ENCODE data around the gene VPS25.
"Not testable (repeated sequence)": the region's sequence is repeated elsewhere in the genome, so short reads cannot be mapped to it uniquely, and the experiment has no call there.

Gene VPS25

GRCh38 chr17:42769964-42770363, 3.3 kb upstream of the VPS25 start:
- DNase-seq, result not testable (repeated sequence)

- DNase-seq, result no peak
Measured at GRCh38 chr17:42772945-42773289, 332 bp upstream of the VPS25 start.

DNA sequence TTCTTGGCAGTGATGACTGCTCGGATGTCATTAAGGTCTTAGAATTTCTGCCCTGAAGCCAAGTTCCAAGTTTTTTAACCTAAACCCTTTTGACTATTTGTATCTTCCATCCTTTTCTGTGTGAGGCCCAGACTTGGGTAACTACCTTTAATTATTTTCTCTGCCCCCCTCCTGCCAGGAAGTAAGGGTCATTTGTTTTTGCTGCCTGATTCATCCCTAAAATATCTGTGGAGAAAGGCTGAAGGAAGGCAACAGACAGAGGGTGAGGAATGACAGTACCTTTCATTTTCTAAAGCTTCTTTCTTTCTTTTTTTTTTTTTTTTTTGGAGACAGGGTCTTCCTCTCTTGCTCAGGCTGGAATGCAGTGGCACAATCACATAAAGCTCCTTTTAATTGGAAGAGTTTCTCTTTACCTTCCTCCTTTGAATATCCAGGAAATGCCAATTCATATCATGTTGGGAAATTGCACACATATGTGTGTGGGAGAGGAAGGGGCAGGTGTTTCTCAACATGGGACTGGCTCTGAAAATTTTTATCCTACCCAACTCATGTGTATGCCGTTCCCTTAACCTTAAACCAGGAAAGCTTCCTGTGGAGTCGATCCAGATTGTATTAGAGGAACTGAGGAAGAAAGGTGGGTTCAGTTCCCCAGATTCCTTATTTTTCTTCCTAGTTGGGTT, 957 bp downstream of the VPS25 start:
- DNase-seq, result no peak

DNA sequence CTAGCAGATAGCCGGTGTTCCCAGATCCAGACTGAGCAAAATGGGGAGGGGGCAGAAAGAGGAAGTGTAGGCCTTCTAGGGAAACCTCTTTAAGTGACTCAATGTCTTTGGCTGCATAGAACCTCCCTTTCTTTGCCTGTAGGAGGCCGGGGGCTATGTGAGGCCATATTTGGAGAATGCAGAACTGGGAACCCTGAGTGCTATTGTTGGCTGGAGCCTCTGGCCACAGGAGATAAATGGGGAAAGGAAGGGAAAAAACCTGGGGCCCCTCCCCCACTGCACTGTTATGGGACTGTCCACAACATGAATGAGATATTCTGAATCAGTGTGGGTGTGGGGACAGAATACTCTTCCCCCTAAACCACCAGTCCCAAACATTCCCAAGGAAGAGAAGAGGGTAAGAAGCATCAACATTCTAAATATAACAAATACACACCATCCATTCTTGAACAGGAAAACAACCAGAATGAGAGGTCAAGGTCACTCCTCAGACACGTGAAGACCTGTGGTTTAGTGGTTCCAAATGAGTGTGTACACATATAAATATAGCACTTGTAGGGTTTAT, 2.4 kb downstream of the VPS25 start:
- no peak for DNase-seq

GRCh38 chr17:42778570-42778969, 5.3 kb downstream of the VPS25 start:
- no peak for DNase-seq

GRCh38 chr17:42779304-42779935, 6.2 kb downstream of the VPS25 start:
- DNase-seq, result no peak

DNA sequence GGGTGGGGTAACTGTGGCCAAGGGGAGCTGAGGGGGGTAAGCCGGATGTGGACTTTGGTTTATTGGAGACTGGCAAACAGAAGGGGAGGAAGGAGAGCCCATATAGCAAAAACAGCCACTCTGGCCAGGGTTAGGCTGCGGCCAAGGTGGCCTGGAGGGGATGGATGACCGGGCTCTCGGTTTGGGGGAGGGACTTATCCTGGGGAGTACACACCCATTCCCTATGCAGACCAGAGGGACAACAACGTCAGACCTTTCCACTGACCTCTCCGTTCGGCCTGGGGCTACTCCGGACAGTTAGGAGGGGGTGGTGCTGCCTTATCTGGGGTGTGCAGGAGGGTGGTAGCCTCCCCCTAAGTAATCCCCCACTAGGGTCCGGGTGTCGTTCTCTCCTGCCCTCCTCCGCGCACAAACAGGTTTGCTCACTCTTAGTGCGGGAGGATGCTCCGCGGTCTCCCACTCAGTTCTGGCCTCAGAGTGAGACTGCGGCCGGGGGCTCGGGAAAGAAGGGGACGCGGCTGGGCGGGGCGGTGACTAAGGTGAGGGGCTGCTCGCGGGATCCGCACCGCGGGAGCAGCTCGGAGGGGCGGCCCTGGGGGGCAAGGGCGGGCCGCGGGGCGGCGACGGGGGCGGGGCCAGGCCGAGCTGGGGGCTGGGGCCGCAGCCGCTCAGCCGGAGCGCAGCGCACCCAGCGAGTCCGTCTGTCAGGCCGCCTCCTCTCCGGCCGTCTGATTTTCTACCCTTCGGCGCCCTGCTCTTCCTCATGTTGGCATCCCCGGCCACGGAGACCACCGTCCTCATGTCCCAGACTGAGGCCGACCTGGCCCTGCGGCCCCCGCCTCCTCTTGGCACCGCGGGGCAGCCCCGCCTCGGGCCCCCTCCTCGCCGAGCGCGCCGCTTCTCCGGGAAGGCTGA, 6.9 kb downstream of the VPS25 start, which contains the start of gene WNK4:
Gene WNK4, plus strand, starts transcription at position 675 of the 915 bp plus-strand sequence. Its CDS starts 89 bp downstream, at position 764.
- DNase-seq, result no peak

DNA sequence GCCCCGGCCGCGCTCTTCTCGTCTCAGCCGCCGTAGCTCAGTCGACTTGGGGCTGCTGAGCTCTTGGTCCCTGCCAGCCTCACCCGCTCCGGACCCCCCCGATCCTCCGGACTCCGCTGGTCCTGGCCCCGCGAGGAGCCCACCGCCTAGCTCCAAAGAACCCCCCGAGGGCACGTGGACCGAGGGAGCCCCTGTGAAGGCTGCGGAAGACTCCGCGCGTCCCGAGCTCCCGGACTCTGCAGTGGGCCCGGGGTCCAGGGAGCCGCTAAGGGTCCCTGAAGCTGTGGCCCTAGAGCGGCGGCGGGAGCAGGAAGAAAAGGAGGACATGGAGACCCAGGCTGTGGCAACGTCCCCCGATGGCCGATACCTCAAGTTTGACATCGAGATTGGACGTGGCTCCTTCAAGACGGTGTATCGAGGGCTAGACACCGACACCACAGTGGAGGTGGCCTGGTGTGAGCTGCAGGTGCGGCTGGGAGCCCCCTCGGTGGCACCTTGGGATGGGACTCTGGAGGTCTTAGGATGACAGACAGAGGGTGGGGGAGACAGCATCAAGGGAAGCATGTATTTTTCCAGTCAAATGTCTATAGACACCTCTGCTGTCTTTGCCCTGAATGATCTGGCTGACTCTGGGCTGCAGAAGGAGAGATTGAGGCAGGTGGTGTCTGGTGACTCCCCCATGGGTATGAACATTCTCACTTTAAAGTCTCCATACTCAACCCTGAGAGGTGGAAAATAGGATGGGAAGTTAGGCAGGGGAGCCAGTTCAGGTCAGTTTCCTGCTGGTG, 7.8 kb downstream of the VPS25 start:
- no peak for DNase-seq

DNA sequence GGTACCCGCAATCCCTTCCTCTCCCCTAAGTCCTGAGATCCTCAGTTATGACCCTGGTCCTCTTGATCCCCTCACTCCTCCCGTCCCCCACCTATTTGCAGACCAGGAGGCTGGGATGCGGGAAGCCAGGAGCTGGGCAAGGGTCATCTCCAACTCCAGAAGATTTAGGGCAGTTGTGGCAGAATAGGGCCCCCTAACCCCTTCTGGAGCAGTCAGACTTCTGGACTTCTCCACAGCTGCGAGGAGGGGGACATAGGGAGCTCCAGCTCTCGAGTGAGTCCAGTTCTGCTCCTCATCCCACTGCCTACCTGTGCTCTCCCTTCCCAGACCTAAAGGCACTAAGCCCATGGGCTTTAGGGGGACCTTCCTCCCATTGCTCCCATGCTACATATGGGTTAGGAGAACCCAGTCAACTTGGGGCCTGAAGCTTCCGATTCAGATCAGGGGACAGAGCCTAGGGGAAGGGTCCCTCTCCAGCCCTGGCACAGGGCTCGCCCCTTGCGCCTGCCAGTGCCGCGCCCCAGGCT, 8.5 kb downstream of the VPS25 start:
- no peak for DNase-seq

- no peak for DNase-seq
Measured at GRCh38 chr17:42782166-42783061, 9.2 kb downstream of the VPS25 start.

GRCh38 chr17:42783062-42783790, 10.0 kb downstream of the VPS25 start:
- DNase-seq, result no peak

DNA sequence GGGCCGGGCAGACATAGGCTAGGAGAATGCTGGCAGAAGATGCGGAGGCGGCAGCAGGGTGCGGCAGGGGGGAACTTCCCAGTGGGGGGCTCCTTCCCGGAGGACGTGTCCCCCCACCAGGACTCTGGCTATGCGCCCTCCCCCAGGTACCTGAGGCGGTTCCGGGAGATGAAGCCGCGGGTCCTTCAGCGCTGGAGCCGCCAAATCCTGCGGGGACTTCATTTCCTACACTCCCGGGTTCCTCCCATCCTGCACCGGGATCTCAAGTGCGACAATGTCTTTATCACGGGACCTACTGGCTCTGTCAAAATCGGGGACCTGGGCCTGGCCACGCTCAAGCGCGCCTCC, 10.5 kb downstream of the VPS25 start:
- DNase-seq, result no peak

GRCh38 chr17:42784409-42784808, 11.2 kb downstream of the VPS25 start:
- no peak for DNase-seq

- DNase-seq, result no peak
Measured at GRCh38 chr17:42784811-42785592, 11.8 kb downstream of the VPS25 start.

GRCh38 chr17:42787266-42787665, 14.0 kb downstream of the VPS25 start:
- no peak for DNase-seq

DNA sequence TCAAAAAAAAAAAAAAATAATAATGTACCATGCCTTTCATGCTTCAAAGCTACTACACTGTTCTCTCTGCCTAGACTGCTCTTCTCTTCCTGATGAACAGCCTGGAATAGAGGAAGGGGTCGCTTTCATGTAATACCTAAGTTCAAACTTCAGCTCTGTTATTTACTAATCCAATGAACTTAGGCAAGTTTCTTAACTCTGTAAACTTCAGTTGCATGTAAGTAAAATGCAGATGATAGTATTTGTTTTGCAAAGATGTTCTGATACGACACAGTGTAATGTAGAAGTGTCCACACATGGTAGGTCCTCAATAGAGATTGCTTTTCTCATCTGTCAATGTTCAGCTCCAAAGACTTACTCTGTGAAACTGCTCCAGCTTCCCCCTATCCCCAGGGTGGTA, 18.7 kb downstream of the VPS25 start:
- DNase-seq, result no peak

DNA sequence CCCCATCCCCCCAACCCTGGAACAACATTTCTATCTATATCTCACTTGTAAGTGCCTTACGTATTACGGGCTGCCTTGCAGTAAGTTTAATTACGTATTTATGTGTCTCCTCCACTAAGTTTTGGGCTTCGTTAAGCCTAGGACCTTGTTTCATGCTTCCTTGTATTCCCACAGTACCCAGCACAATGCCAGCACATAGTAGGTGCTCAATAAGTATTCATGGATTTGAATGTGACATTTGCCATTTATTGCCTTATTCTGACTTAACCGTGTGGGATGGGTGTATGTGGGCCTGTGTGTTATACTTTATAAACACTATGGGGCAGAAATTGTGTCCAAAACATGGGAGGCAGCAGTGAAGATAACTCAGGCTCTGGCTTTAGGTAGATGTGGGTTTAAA, 19.3 kb downstream of the VPS25 start:
- no peak for DNase-seq

DNA sequence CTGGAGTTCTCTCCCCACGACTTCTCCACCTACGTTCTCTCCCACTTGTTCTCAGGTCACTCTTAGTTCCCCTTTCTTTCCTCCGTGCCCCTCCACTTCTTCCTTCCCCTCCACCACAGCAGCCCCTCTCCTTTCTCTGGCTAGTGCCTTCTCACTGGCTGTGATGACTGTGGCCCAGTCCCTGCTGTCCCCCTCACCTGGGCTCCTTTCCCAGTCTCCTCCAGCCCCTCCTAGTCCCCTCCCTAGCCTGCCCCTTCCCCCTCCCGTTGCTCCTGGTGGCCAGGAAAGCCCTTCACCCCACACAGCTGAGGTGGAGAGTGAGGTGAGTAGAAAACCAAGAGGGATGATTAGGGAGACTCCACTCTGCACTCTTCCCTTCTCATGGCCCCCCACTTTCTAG, 21.8 kb downstream of the VPS25 start:
- DNase-seq, result no peak

DNA sequence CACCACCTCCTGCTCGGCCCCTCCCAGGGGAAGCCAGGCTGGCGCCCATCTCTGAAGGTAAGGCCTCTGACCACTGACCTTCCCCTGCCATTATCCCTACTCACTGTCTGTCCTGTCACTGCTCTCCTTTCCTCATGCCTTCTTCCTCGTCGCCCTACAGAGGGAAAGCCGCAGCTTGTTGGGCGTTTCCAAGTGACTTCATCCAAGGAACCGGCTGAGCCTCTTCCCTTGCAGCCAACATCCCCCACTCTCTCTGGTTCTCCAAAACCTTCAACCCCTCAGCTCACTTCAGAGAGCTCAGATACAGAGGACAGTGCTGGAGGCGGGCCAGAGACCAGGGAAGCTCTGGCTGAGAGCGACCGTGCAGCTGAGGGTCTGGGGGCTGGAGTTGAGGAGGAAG, 22.2 kb downstream of the VPS25 start:
- DNase-seq, result no peak

All from GOT3 (cell line).